Stimulated activated CD4-positive, alpha-beta T cell treated with anti-CD3 and anti-CD28 coated beads, Interleukin-2, amount 100 ng/mL, for 24 hours (primary cell): Measurements from ENCODE around the gene UBE2Q1.
"Not testable (repeated sequence)": the region's sequence is repeated elsewhere in the genome, so short reads cannot be mapped to it uniquely, and the experiment has no call there.

ENCODE experiments used
- DNase-seq, 2 donors: peaks; one replicate each; pipeline ENCODE4 v3.0.0-alpha.2; 2020

The UBE2Q1 gene

GRCh38 chr1:154549202-154549770 is 9.2 kb downstream of the UBE2Q1 start:
- DNase-seq = no peak

GRCh38 chr1:154548028-154548427 is 10.4 kb downstream of the UBE2Q1 start:
- DNase-seq = no peak

DNA sequence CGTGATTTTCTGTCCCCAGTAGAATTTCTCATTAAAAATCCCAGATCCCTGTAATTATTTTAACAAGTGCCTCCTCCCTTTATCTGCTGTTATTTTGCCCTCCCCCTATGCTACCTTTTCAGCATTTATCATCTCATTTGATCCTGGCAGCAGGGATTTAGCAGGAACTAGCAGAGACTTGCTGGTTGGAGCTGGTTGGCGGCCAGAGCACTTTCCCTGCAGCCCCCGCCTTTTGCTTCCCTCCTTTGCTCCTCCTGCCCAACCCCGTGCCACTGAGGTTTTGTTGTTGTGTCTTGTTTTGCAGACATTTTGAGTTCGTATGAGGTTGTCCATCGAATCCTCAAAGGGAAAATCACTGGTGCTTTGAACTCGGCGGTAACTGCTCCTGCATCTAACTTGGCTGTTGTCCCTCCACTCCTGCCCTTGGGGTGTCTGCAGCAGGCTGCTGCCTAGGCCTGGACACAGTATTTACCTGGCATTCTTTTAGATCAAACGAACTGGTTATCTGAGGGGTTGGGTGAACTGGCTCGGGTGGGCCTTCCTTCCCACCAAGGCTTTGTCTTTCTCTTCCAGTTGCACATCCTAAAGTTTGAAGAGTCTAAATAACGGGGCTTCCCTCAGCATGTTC is 11.2 kb downstream of the UBE2Q1 start:
- no peak for DNase-seq

DNA sequence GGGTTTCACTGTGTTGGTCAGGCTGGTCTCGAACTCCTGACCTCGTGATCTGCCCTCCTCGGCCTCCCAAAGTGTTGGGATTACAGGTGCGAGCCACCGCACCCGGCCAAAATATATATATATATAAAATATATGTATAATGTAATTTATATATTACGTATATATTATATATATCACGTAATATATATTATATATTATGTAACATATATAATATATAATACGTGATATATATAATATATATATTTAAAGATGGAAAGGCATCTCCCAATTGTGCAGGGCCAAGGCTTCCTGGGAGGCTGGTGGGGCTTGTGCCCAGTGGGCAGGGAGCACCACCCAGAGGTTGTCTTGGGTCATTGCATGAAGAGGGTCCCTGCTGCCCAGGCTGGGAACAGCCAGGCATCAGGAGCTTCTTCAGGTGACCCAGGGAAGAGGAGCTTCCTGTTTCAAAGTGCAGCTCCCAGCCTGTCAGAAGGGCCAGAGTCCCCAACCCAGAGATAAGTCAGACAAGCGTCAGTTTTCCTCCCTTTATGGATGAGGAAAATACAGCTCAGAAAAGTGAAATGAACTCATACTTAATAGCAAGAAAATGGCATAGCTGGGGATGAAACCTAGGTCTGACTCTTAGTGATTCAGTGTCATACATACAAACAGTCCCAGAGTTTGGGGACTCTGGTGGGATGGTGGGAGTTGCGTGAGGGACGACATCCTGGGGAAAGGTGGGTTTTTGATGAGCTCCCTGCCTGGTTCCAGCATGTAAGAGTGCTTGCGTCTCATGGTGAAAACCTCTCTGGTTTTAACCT is 12.0 kb downstream of the UBE2Q1 start:
- DNase-seq = peak; percentile 59 to 67

DNA sequence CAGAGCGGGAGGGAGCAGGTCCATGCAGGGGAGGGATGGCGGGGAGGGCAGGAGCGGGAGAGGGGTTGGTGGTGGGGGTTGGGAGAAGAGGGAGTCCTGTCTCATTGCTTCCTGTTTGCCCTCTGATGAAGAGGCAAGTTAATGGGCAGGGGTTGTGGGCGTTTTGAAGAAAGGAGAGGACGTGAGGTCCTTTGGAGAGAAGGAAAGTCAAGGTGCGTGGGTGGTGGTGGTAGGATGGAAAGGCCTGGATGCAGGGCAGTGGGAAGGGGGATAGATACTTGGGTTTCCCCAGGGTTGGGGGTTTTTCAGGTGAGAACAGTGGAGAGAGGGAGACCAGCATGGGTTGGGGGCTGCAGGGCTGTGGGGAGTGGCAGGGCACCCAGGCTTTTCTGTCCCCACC is 17.2 kb downstream of the UBE2Q1 start:
- DNase-seq = no peak

DNA sequence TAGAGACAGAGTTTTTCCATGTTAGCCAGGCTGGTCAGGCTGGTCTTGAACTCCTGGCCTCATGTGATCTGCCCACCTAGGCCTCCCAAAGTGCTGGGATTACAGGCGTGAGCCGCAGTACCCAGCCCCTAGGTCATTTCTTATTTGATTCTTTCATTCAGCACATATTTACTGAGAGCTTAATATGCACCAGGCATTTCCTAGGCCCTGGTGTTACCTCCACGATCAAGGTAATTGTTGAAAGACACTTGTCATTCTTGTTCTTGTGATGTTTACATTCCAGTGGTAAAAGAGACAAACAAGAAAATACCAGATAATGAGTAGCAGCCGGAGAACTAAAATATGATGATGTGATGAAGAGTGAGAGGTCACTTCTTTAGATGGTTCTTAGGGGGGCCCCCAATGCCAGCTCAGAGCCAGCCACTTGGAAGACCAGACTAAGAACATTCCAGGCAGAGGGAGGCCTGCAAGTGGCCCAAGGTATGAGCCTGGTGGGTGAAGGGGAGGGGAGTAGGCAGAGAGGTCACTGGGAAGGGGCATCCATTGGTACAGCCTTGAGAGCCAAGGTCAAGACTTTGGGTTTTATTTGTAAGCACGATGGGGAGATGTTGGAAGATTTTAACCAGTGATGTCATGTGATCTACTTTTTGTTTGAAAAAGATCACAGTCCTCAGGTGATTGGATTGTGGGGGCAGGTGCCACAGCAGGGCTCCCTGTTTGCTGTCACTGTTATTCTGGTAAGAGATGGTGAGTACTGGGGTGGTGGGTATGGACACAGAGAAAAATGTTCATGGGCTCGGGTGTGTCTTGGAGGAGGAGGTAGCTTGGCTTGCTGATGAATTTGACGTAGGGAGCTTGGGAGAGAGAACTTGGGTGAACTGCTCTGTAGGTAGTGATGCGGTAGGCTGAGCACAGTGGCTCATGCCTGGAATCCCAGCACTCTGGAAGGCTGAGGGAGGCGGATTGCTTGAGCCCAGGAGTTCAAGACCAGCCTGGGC is 18.7 kb downstream of the UBE2Q1 start:
- DNase-seq = no peak

GRCh38 chr1:154536570-154536969 is 21.9 kb downstream of the UBE2Q1 start:
- DNase-seq = no peak

- no peak for DNase-seq
Observed at GRCh38 chr1:154533952-154534844, 24.3 kb downstream of the UBE2Q1 start.

DNA sequence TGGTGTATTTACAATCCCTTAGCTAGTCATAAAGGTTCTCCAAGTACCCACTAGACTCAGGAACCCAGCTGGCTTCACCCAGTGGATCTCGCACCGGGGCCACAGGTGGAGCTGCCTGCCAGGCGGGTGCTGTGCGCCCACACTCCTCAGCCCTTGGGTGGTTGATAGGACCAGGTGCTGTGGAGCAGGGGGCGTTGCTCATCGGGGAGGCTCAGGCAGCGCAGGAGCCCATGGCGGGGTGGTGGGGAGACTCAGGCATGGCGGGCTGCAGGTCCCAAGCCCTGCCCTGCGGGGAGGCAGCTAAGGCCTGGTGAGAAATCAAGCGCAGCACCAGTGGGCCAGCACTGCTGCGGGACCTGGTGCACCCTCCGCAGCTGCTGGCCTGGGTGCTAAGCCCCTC is 26.5 kb downstream of the UBE2Q1 start:
- DNase-seq = not testable (repeated sequence)

GRCh38 chr1:154529308-154529707 is 29.2 kb downstream of the UBE2Q1 start:
- no peak for DNase-seq

GRCh38 chr1:154527192-154527591 is 31.3 kb downstream of the UBE2Q1 start:
- DNase-seq = no peak

- no peak for DNase-seq
Observed at GRCh38 chr1:154524881-154525280, 33.6 kb downstream of the UBE2Q1 start.

DNA sequence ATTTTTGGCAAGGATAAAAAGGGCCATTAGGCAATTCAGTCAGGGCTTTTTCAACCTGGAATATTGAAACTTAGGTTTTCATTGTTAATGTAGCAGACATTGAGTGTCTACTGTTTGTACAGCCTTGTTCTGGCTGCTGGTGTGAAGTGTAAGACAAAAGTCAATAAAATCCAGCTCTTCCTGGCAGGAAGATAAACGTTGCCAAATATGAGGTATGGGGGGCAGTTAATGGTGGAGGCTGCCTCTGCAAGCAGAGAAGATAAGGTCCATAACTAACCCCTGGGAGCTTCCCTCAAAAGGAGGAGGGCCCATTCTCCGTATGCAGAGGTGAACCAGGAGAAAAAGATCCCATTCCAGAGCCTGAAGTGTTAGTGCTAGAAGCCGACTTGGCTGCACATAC is 36.8 kb downstream of the UBE2Q1 start:
- no peak for DNase-seq

GRCh38 chr1:154520333-154520732 is 38.1 kb downstream of the UBE2Q1 start:
- DNase-seq = no peak

DNA sequence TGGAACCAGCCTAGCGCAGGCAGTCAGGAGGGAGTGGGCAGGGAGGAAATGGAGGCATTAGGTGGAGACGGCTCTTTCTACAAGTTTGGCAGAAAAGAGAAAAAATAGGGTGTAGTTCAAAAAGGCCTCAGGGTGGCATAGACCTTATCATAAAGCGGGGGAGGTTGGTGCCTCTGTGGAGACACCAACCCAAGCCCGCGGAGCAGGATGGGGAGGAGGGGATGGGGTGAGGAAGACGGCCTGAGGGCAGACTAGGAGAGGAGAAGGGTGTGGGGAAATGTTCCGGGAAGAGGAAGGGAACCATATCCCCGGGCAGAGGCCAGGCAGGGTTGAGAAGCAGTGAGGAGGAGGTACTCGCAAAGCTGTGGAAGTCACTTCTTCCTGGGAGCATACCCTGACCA is 38.9 kb downstream of the UBE2Q1 start:
- DNase-seq = no peak

GRCh38 chr1:154517661-154518060 is 40.8 kb downstream of the UBE2Q1 start:
- no peak for DNase-seq

DNA sequence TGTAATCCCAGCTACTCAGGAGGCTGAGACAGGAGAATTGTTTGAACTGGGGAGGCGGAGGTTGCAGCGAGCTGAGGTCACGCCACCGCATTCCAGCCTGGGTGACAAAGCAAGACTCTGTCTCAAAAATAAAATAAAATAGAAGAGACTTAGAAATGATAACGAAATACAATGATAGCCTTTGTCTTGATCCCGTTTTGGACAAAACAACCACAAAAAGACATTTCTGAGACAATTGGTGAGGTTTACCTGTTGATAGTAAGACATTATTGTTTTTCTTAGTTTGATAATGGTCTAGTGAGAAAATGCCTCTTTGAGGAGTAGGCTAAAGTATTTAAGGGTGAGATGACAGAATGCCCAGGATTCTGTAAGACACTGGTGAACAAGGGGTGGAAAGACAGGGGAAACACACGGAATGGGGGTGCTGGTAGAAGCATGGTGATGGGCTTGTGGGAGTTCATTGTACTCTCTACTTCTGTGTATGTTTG is 44.4 kb downstream of the UBE2Q1 start:
- DNase-seq = no peak

DNA sequence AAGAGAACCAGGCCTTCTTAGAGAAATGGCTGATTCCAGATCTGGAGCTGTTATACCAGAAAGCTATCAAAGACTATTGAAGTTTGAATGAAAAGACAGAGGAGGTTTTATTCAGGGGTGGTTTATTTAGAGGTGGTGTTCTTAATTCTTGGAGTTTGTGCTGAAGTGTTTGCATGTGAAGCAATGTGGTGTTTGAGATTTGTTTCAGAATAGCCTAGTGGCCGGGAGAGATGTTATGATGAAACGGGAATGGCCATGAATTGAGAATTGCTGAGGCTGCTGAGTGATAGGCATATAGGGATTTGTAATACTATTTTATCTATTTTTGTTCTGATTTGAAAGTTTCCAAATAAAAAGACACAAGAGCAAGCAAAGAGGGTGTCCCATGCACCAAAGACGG is 45.7 kb downstream of the UBE2Q1 start:
- DNase-seq = no peak

DNA sequence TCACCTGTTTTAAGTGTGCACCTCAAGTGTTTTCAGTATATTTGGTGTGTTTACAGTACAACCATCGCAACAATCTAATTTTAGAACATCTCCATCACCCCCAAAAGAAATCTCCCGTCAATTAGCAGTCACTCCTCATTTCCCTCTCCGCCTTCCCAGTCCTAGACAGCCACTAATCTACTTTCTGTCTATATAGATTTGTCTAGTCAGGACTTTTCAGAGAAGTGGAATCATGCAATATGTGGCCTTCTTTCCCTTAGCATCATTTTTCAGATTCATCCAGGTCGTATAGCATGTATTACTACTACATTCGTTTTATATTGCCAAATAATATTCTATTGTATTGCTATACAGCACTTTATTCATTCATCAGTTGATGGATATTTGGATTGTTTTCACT is 54.6 kb downstream of the UBE2Q1 start:
- DNase-seq = no peak

DNA sequence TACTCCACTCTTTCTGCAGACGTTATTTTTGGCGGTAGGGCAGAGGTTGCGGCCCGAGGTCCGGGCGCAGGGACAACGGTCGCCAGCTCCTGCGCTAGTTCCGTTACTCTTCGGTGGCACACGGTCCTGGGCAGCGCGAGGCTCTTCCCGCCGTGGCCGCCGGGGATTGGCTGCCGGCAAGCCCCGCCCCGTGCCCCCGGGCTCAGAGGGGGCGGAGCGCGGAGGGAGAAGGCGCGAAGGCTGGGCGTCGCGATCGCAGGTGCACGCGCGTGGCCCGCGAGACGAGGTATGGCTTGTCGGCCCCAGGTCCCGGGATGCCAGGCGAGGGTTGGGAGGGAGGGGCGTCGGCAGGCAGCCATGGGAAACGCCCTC is 55.7 kb downstream of the UBE2Q1 start:
- peak in 1 of 2 donors; percentile 12 for DNase-seq

- peak; percentile 21 to 24 for DNase-seq
Observed at GRCh38 chr1:154502066-154502743, 56.3 kb downstream of the UBE2Q1 start, which contains the start of the genes SHE and TDRD10. TSS of gene SHE (minus strand) at chr1:154502412. CDS start at chr1:154502026, 386 bp downstream. TSS of gene TDRD10 (plus strand) at chr1:154502219. CDS start at chr1:154506904, 4,685 bp downstream.
